SK-N-SH (cell line): Measurements from ENCODE around the gene SLC5A2. TPM values are rescaled to one million over a fixed set of nuclear protein-coding genes. Genes with fewer than 3 reads are reported as not detected.
"Not testable (repeated sequence)": the region's sequence is repeated elsewhere in the genome, so short reads cannot be mapped to it uniquely, and the experiment has no call there.

Experiments
- CTCF ChIA-PET: fragments of 300-600, 350-600 bp; formaldehyde crosslinking; extraction: SDS; loops from one replicate; lab custom pipeline; 2021; lab: Yijun Ruan, JAX
- POLR2A ChIA-PET: fragments of 350-600 bp; sonication (Branson Sonifier 250); formaldehyde crosslinking; extraction: SDS; loops from one replicate; lab custom pipeline; 2020; ENCODE audit warnings: antibody characterized with exemption, inconsistent platforms; lab: Yijun Ruan, JAX
- DNase-seq: peaks from one replicate; pipeline ENCODE4 v3.0.0; 2012
- H2AFZ ChIP-seq: fragments of 200-600 bp; sonication (generic); 2 replicates; pipeline ENCODE4 v1.8.1; 2016; ENCODE audit warnings: antibody characterized with exemption, mild to moderate bottlenecking, low read depth
- H3F3A ChIP-seq: fragments of 200-600 bp; sonication (generic); replicated peaks from 2 replicates; pipeline ENCODE3; 2016; ENCODE audit warnings: antibody characterized with exemption, mild to moderate bottlenecking; ENCODE audit not compliant: insufficient read depth
- H3K27ac ChIP-seq, 2 experiments: fragments of 200-500 bp in 1 of 2; fragments of 200-600 bp in 1 of 2; sonication (Bioruptor generic) in 1 of 2; sonication (generic), shearing (Covaris generic) in 1 of 2; 2 replicates each; pipeline versions ENCODE4 v1.5.1 to v1.6.1; 2014 to 2016; ENCODE audit warnings: low read depth in 2 of 2, inconsistent platforms in 1 of 2, low read length in 1 of 2, mild to moderate bottlenecking in 1 of 2, mixed read lengths in 1 of 2
- H3K27me3 ChIP-seq: fragments of 200-600 bp; sonication (generic), shearing (Covaris generic); 2 replicates; pipeline ENCODE4 v1.6.1; 2016; ENCODE audit warnings: mixed run types; ENCODE audit not compliant: insufficient read depth
- H3K36me3 ChIP-seq, 2 experiments: fragments of 200-500 bp in 1 of 2; fragments of 200-600 bp in 1 of 2; sonication (Bioruptor generic) in 1 of 2; sonication (generic) in 1 of 2; replicated peaks in 1 of 2; 2 replicates each; pipeline versions ENCODE3 to v1.5.1; 2014 to 2016; ENCODE audit warnings: low read length in 1 of 2, mild to moderate bottlenecking in 1 of 2; ENCODE audit not compliant: insufficient read depth in 2 of 2, control insufficient read depth in 1 of 2
- H3K4me1 ChIP-seq, 2 experiments: fragments of 200-500 bp in 1 of 2; fragments of 200-600 bp in 1 of 2; sonication (Bioruptor generic) in 1 of 2; sonication (generic), shearing (Covaris generic) in 1 of 2; 2 replicates each; pipeline versions ENCODE4 v1.5.1 to v1.6.1; 2014 to 2016; ENCODE audit warnings: low read depth in 1 of 2, low read length in 1 of 2, mixed run types in 1 of 2; ENCODE audit not compliant: insufficient read depth in 2 of 2, control insufficient read depth in 1 of 2
- H3K4me2 ChIP-seq: fragments of 200-600 bp; sonication (generic), shearing (Covaris generic); 2 replicates; pipeline ENCODE4 v1.6.1; 2017; ENCODE audit warnings: mixed run types
- H3K4me3 ChIP-seq, 2 experiments: fragments of 200-500 bp in 1 of 2; fragments of 200-600 bp in 1 of 2; sonication (Bioruptor generic) in 1 of 2; sonication (generic), shearing (Covaris generic) in 1 of 2; 2 replicates each; pipeline versions ENCODE4 v1.5.1 to v1.8.1; 2014 to 2016; ENCODE audit warnings: low read depth in 2 of 2, inconsistent platforms in 1 of 2, low read length in 1 of 2, mild to moderate bottlenecking in 1 of 2, mixed read lengths in 1 of 2, moderate library complexity in 1 of 2
- H3K79me2 ChIP-seq: fragments of 200-600 bp; sonication (generic); 2 replicates; pipeline ENCODE4 v1.8.1; 2017; ENCODE audit warnings: mild to moderate bottlenecking; ENCODE audit not compliant: insufficient read depth
- H3K9ac ChIP-seq: fragments of 200-600 bp; sonication (generic); 2 replicates; pipeline ENCODE4 v1.6.1; 2017; ENCODE audit warnings: mixed run types
- H3K9me2 ChIP-seq: fragments of 200-600 bp; sonication (generic); 2 replicates; pipeline ENCODE4 v1.6.1; 2017; ENCODE audit warnings: mixed run types
- H3K9me3 ChIP-seq: fragments of 200-600 bp; sonication (generic); 2 replicates; pipeline ENCODE4 v1.6.1; 2017; ENCODE audit warnings: mixed run types, mild to moderate bottlenecking, moderate library complexity
- H4K20me1 ChIP-seq: fragments of 200-600 bp; sonication (generic); 2 replicates; pipeline ENCODE4 v1.6.1; 2017; ENCODE audit warnings: mild to moderate bottlenecking, mixed run types; ENCODE audit not compliant: insufficient read depth
- ELF1 ChIP-seq: IDR thresholded peaks from 2 replicates; pipeline ENCODE4 v1.4.0; 2012
- MAX ChIP-seq: IDR thresholded peaks from 2 replicates; pipeline ENCODE4 v1.4.0; 2012; ENCODE audit warnings: low read depth
- NFIC ChIP-seq: IDR thresholded peaks from 2 replicates; pipeline ENCODE4 v1.4.0; 2012; ENCODE audit warnings: borderline replicate concordance
- POLR2AphosphoS5 ChIP-seq: IDR thresholded peaks from 2 replicates; pipeline ENCODE4 v1.6.1; 2012; ENCODE audit warnings: low read depth, low read length
- REST ChIP-seq: IDR thresholded peaks from 2 replicates; pipeline ENCODE4 v1.6.1; 2012; ENCODE audit warnings: mild to moderate bottlenecking, low read depth, low read length, moderate library complexity
- RXRA ChIP-seq: IDR thresholded peaks from 2 replicates; pipeline ENCODE4 v1.4.0; 2012; ENCODE audit warnings: low read depth, mild to moderate bottlenecking, borderline replicate concordance
- WGBS: methylation state at CpG from one replicate; pipeline ENCODE4 v1.1.6; 2017; ENCODE audit warnings: low lambda C conversion rate; 5-methylcytosine and 5-hydroxymethylcytosine counted together
- polyA plus RNA-seq, 3 experiments: library from polyadenylated mRNA; depleted of rRNA; stranded (reverse); fragments of >200 nt; gene quantifications; 2 replicates each; pipeline ENCODE4 v1.2.3, GENCODE V29; 2012

The SLC5A2 gene
- polyA plus RNA-seq, 1 of the 3 experiments (the other 2 are of a cell fraction): 0.31 TPM

- ChIA-PET POLR2A (no interaction called here), CTCF (interaction anchor here (1.0 to 1.8 kb wide), 3 partner anchors 9 to 20 kb away, joined by 3 to 6 read pairs (median 3); partner anchors contain the start of gene TGFB1I1)
- 60% methylated on average over 7 of the region's 7 CpGs for WGBS
- no peak for DNase-seq
- Histone ChIP-seq H3K9me2 (no peaks in the 10 kb centered on the region), H2AFZ (no peak overlapping the region), H3K27ac (no peak overlapping the region), H3K4me3 (no peak overlapping the region), H3K4me1 (no peaks in the 10 kb centered on the region; a peak in 1 of 4 replicates), H3K9me3 (no peaks in the 10 kb centered on the region), H3K36me3 (peaks cover 4 to 17% of the 10 kb centered on the region in 2 experiments), H3K4me2 (no peak overlapping the region), H3K9ac (no peak overlapping the region), H3K27me3 (no peaks in the 10 kb centered on the region), H3F3A (peaks cover 15% of the 10 kb centered on the region), H4K20me1 (peaks cover 9% of the 10 kb centered on the region; the same call in 1 of the 2 replicates), H3K79me2 (no peaks in the 10 kb centered on the region)
- TF ChIP-seq REST (no peak), ELF1 (no peak), NFIC (no peak), RXRA (no peak), POLR2AphosphoS5 (peak; percentile 11; the same call in 1 of the 2 replicates), MAX (no peak)
These were observed 1.9 kb upstream of the SLC5A2 start for GRCh38 chr16:31480851-31481536.

- peaks cover 15% of the 10 kb centered on the region for H3F3A ChIP-seq
- DNase-seq, H3K9me3 ChIP-seq, CTCF ChIA-PET, H4K20me1 ChIP-seq, H3K4me2 ChIP-seq, H3K4me3 ChIP-seq, H3K27ac ChIP-seq, H2AFZ ChIP-seq, H3K36me3 ChIP-seq, H3K27me3 ChIP-seq, H3K9ac ChIP-seq, H3K79me2 ChIP-seq, POLR2A ChIA-PET, H3K9me2 ChIP-seq: not testable (repeated sequence)
- peaks cover 0 to 16% of the 10 kb centered on the region in 2 experiments; a peak in 1 of 4 replicates for H3K4me1 ChIP-seq
- WGBS: 90% methylated on average over 4 of the region's 4 CpGs
These were observed 1.1 kb downstream of the SLC5A2 start for GRCh38 chr16:31484048-31484447.
